ENCODE results near the gene CSAD.
"Not testable (repeated sequence)": the region's sequence is repeated elsewhere in the genome, so short reads cannot be mapped to it uniquely, and the experiment has no call there.

Gene CSAD

GRCh38 chr12:53217051-53217930 lies 36.6 kb upstream of the CSAD start:
- DNase-seq, result no peak

- no peak for DNase-seq
These were observed 34.8 kb upstream of the CSAD start for GRCh38 chr12:53215497-53215896.

GRCh38 chr12:53214687-53215455 lies 34.1 kb upstream of the CSAD start:
- no peak for DNase-seq

GRCh38 chr12:53214221-53214620 lies 33.5 kb upstream of the CSAD start:
- DNase-seq, result no peak

- DNase-seq, result peak; percentile 58
These were observed 32.6 kb upstream of the CSAD start for GRCh38 chr12:53213348-53213747.

GRCh38 chr12:53212931-53213330 lies 32.2 kb upstream of the CSAD start:
- no peak for DNase-seq

- no peak for DNase-seq
These were observed 31.0 kb upstream of the CSAD start for GRCh38 chr12:53211476-53212381.

- DNase-seq, result no peak
These were observed 30.1 kb upstream of the CSAD start for GRCh38 chr12:53210843-53211242.

GRCh38 chr12:53208877-53209463 lies 28.2 kb upstream of the CSAD start:
- DNase-seq, result no peak

- DNase-seq, result no peak
These were observed 27.7 kb upstream of the CSAD start for GRCh38 chr12:53208435-53208834.

- no peak for DNase-seq
These were observed 26.3 kb upstream of the CSAD start, which contains the start of gene ITGB7 for GRCh38 chr12:53207042-53207441. ITGB7 (minus strand) TSS chr12:53207251; CDS start chr12:53200443, 6,808 bp downstream.

GRCh38 chr12:53205747-53206419 lies 25.2 kb upstream of the CSAD start:
- DNase-seq, result no peak

- no peak for DNase-seq
These were observed 23.6 kb upstream of the CSAD start for GRCh38 chr12:53204351-53204750.

GRCh38 chr12:53202316-53202715 lies 21.6 kb upstream of the CSAD start:
- DNase-seq, result not testable (repeated sequence)

GRCh38 chr12:53201639-53202038 lies 20.9 kb upstream of the CSAD start:
- DNase-seq, result no peak

- DNase-seq, result no peak
These were observed 20.4 kb upstream of the CSAD start for GRCh38 chr12:53201177-53201541.

GRCh38 chr12:53200458-53201176 lies 19.9 kb upstream of the CSAD start:
- DNase-seq, result no peak

- no peak for DNase-seq
These were observed 19.4 kb upstream of the CSAD start for GRCh38 chr12:53200107-53200457.

GRCh38 chr12:53199700-53200099 lies 19.0 kb upstream of the CSAD start:
- no peak for DNase-seq

- DNase-seq, result no peak
These were observed 17.9 kb upstream of the CSAD start for GRCh38 chr12:53198486-53199110.
